ENCODE data around the gene PNMA3.
"Not testable (repeated sequence)": the region's sequence is repeated elsewhere in the genome, so short reads cannot be mapped to it uniquely, and the experiment has no call there.

PNMA3 gene

DNA sequence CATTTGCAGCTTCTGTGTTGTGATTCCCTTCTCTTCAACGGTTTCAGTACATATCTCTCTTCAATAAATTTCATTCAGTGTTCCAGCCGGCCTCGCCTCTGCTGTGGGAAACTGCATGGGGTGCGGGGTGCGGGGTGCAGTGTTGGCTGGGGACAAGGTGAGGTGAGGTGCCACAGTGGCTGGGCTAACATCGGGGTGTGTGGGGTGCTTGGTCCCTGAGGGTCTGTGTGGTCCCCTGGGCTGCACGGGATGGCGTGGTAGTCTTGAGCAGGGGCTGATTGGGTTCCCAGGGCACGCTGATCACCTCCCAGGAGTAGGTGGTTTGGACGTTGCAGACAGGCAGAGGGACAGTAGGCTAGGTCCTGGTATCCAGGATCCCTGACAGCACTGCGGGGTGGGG, 18.7 kb downstream of the PNMA3 start:
- no peak for DNase-seq

DNA sequence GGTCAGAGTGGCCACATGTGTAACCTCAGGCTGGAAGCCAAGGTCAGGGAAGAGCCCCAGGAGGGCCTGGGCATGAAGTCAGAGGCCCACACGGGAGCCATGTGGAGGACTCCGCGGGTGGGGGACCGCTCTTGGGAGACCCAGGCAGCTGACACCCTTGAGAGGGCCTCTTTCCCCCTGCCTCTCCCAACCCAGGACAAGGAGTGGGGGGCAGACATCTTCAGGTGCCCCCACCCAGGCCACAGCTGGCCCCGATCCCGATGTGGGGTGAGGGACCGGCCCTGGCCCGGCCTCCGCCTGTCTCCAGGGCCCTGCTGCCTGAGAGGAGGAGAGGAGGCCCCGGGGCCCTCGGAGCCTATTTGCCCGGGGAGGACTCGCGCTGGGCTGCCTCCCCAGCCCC, 19.1 kb downstream of the PNMA3 start:
- no peak for DNase-seq

DNA sequence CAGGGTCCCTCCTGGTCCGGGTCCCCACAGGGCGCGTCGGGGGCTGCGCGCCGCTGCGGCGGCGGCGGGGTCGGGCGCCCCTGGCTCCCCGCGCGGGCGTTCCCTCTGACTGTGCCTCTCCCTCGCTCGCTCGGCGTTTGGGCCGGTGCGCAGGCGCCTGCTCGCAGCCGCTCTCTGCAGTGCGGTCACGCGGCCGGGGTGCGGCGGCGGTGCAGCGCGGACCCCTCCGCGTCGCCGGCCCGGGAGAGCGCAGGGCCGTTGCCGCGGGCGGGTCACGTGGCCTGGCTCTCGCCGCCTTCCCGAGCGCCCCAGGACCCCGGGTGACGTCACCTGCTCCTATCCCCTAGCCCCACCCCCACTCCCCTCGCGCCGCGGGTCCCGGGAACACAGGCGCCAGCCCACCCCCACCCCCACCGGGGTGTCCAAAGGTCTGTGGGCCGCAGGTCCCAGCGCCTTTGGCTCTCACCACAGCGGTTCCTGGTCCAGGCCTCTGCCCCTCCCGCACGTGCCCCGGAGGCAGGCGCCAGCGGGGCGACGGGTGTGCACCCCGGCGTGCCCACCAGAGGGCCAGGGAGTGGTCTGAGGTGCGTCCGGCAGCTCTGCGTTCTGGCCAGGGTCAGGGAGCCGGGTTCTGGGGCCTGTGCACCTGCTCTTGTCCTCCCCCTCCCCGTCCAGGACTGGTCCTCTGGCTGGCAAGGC, 21.3 kb downstream of the PNMA3 start:
- DNase-seq: not testable (repeated sequence)

DNA sequence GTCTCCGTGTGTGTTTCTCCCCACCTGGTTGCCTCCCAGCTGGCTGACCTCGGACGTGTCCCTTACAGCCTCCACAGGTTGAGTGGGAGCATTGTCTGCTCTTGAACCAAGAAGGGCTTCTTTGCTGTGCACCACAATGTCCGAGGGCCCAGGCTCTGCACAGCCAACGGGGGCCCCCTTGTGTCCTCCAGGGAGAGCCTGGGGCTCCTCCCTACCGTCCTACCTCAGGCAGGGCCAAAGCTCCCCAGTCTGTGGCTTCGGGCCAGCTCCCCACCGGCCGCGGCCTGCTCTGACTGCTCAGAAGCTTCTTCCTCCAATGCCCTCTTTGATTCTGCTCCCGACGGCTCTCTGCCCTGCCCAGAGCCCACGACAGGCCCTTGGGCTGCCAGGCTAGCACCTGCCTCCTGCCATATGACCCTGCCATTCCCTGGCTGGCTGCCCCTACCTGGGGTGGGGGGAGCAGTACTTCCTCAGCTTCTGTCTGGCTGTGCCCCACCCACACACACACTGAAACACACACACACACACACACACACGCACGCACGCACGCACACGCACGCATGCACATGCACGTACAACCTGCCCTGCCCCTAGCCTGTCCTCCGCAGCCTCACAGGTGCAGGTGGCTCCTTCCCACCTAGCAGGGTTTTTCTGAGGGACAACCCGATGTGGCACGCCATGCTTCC, 27.1 kb downstream of the PNMA3 start:
- DNase-seq: not testable (repeated sequence)

DNA sequence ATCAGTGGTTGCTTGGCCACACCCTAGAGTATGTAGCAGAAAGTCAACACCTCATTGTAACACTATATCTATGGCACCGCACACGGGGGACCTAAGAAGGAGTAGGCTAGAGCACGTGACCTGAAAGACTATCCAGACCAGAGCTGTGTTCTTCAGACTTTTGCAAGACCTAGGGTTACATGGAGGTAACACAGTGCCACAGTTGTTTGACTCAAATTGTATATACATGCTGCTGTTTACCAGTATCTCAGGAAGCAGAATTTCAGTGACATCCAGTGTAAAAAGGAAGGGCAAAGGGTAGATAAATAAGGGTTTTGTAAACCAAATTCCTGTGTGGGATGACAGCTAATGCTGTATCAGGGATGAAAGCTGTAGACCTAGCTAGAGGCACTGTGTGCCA, 46.1 kb downstream of the PNMA3 start:
- DNase-seq: no peak

DNA sequence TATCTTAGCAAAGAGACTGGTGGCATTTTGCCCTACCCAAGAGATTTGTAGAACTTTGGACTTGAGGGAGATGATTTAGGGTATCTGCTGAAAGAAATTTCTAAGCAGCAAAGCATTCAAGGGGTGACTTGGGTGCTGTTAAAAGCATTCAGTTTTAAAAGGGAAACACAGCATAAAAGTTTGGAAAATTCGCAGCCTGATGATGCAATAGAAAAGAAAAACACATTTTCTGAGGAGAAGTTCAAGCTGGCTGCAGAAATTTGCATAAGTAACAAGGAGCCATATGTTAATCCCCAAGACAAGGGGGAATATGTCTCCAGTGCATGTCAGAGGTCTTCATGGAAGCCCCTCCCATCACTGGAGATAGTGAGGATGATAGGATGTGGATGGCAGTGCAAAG, 48.7 kb downstream of the PNMA3 start:
- not testable (repeated sequence) for DNase-seq

DNA sequence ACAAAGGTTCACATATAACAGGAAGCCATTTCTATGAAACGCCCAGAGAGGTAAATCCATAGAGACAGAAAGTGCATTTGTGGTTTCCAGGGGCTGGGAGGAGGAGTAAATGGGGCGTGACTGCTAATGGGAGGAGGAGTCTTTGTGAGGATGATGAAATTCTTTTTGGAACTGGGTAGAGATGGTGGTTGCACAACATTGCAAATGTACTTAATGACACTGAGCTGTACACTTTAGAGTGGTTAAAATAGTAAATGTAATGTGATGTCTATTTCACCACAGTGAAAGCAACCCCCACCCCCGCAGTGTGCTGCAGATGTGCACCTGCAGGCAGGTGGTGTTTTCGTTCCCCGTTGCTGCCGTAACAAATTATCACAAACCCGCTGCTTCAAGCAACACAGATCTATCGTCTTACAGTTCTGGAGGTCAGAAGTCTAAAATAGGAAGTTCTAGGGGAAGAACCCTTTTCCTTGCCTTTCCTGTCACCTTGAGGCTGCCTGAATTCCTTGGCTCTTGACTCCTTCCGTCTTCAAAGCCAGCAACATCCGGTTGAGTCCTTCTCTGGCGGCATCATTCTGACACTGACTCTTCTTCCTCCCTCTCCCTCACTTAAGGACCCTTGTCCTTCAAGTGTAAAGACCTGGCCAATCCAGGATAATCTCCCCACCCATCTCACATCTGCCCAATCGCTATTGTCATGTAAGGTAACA, 50.0 kb downstream of the PNMA3 start:
- DNase-seq: not testable (repeated sequence)
